ENCODE measurements around the gene KIRREL1. TPM values are rescaled to one million over a fixed set of nuclear protein-coding genes. Genes with fewer than 3 reads are reported as not detected.

The KIRREL1 gene
- total RNA-seq, 2 donors from 2014 or later: 22.8 to 26.5 TPM

DNA sequence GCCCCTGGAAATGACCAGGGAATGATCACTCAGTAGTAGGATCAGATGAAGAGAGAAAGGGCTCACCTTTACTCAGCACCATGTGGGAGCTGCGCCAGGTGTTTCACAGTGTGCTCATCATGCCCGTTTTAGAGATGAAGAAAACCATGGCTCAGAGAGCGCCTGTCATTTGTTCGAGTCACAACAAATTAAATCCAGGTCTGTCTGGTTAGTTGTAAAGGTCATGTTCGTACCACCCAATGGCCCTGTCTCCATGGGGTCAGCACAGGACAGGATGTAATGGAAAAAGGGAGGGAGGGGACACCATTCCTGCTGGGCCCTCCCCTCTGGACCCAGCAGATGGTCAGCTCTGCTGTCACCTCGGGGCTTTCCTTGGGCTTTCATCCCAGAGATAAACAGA is 15.2 kb downstream of the KIRREL1 start:
- peaks cover 75% of the 10 kb centered on the region for H3K4me1 Mint-ChIP-seq
- H3K4me3 Mint-ChIP-seq: no peak overlapping the region
- 75 to 92% methylated on average over 6 of the region's 6 CpGs for WGBS, 2 experiments (ENCODE audit: insufficient coverage in 1 of 2, insufficient read length in 1 of 2)
- Histone ChIP-seq H3K9ac (ENCODE audit: extremely low read depth, low read length, poor library complexity, severe bottlenecking) (no peak overlapping the region), H3K9me3 (ENCODE audit: control insufficient read depth, low read length) (no peaks in the 10 kb centered on the region), H3K4me3 (ENCODE audit: low read length) (no peak overlapping the region), H3K36me3 (ENCODE audit: control insufficient read depth, insufficient read depth, low read length) (no peaks in the 10 kb centered on the region), H3K27ac (ENCODE audit: low read depth, low read length) (peak overlapping the region; percentile 64), H3K27me3 (ENCODE audit: control insufficient read depth, insufficient read depth, low read length, poor library complexity, severe bottlenecking) (no peaks in the 10 kb centered on the region), H3K4me1 (ENCODE audit: control insufficient read depth, insufficient read depth, low read length) (peaks cover 28% of the 10 kb centered on the region)
- H3K27ac Mint-ChIP-seq: peak overlapping the region; percentile 77
- TF ChIP-seq, protein P1, sequence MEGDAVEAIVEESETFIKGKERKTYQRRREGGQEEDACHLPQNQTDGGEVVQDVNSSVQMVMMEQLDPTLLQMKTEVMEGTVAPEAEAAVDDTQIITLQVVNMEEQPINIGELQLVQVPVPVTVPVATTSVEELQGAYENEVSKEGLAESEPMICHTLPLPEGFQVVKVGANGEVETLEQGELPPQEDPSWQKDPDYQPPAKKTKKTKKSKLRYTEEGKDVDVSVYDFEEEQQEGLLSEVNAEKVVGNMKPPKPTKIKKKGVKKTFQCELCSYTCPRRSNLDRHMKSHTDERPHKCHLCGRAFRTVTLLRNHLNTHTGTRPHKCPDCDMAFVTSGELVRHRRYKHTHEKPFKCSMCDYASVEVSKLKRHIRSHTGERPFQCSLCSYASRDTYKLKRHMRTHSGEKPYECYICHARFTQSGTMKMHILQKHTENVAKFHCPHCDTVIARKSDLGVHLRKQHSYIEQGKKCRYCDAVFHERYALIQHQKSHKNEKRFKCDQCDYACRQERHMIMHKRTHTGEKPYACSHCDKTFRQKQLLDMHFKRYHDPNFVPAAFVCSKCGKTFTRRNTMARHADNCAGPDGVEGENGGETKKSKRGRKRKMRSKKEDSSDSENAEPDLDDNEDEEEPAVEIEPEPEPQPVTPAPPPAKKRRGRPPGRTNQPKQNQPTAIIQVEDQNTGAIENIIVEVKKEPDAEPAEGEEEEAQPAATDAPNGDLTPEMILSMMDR (conservative IDR thresholded peaks at IDR 0.05): no peak
- no peaks in the 10 kb centered on the region for H3K9me3 Mint-ChIP-seq
- no peaks in the 10 kb centered on the region for H3K27me3 Mint-ChIP-seq (ENCODE audit: insufficient read depth)
- no peaks in the 10 kb centered on the region for H3K36me3 Mint-ChIP-seq (ENCODE audit: low read depth)
- DNase-seq: no peak

DNA sequence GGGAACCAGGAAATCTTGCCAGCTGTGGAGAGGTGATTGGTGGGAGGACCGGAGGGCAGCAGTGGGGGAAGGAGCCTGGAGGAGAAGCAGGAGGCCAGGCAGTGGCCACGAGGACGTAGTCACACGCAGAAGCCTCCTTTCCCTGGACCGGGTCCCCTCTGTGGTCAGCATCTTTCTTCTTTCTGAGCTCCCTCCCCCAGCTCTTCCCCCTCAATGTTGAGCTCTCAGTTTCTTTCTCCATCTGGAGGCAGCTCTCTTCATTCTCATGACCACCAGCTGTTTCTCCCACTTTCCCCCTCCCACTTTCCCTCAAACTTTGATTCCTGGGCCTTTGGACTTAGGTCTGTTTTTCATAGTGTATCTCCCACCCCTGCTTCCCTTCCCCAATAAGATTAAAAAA is 18.3 kb downstream of the KIRREL1 start:
- Histone ChIP-seq H3K4me1 (ENCODE audit: control insufficient read depth, insufficient read depth, low read length) (peaks cover 28% of the 10 kb centered on the region), H3K27ac (ENCODE audit: low read depth, low read length) (no peak overlapping the region), H3K36me3 (ENCODE audit: control insufficient read depth, insufficient read depth, low read length) (no peaks in the 10 kb centered on the region), H3K27me3 (ENCODE audit: control insufficient read depth, insufficient read depth, low read length, poor library complexity, severe bottlenecking) (no peaks in the 10 kb centered on the region), H3K9ac (ENCODE audit: extremely low read depth, low read length, poor library complexity, severe bottlenecking) (no peak overlapping the region), H3K4me3 (ENCODE audit: low read length) (no peak overlapping the region), H3K9me3 (ENCODE audit: control insufficient read depth, low read length) (no peaks in the 10 kb centered on the region)
- WGBS, 2 experiments (ENCODE audit: insufficient coverage in 1 of 2, insufficient read length in 1 of 2): 89 to 97% methylated on average over 3 to 5 of the region's 5 CpGs
- Mint-ChIP-seq H3K4me1 (peaks cover 82% of the 10 kb centered on the region), H3K4me3 (no peak overlapping the region), H3K36me3 (ENCODE audit: low read depth) (no peaks in the 10 kb centered on the region), H3K27ac (no peak overlapping the region), H3K9me3 (no peaks in the 10 kb centered on the region), H3K27me3 (ENCODE audit: insufficient read depth) (no peaks in the 10 kb centered on the region)
- no peak for DNase-seq
- TF ChIP-seq, protein P1 (conservative IDR thresholded peaks at IDR 0.05): no peak

DNA sequence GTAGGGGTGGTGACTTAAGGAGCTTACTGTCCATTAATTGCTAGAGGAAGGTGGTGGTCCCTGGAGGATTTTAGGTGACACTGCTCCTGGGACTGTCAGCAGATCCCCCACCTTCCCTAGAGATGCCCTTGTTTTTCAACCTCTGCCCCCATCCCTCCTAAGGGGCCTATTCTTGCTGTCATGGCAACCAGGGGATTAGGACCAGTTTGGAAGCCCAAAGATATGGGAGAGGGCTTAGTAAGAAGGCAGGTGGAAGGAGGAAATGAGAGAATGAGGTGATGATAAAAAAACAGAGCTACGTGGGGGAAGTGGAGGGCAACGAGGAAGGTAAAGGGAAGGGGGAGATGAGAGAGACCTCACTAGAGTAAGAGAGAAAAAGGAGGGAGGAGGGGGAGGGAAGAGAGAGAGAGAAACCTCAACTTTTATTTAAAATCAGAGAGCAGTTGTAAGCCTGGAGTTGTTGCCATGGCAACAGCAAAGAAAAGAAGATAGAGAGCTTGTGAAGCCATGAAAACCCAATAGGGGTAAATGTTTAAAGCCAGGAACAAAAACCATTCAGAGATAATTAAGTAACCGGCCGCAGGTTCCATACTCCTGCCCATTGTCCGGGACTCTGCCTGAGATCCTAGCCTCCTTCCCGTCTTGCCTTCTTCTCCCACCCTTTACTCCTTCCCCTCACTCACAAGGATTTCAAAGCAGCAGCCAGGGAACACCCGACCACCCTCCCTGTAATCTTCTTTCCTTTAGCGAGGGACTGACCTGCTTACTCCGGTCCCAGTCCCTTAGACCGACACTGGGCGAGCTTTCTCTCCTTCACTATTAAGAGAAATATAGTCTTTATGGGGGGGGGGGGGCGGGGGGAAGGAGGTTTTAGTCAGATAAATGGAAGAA is 20.6 kb downstream of the KIRREL1 start:
- Mint-ChIP-seq H3K27me3 (ENCODE audit: insufficient read depth) (no peaks in the 10 kb centered on the region), H3K4me1 (peaks cover 79% of the 10 kb centered on the region), H3K4me3 (no peak overlapping the region), H3K36me3 (ENCODE audit: low read depth) (no peaks in the 10 kb centered on the region), H3K27ac (peak overlapping the region; percentile 56), H3K9me3 (no peaks in the 10 kb centered on the region)
- Histone ChIP-seq H3K4me1 (ENCODE audit: control insufficient read depth, insufficient read depth, low read length) (peaks cover 23% of the 10 kb centered on the region), H3K9ac (ENCODE audit: extremely low read depth, low read length, poor library complexity, severe bottlenecking) (no peak overlapping the region), H3K36me3 (ENCODE audit: control insufficient read depth, insufficient read depth, low read length) (no peaks in the 10 kb centered on the region), H3K27ac (ENCODE audit: low read depth, low read length) (peak overlapping the region; percentile 80), H3K9me3 (ENCODE audit: control insufficient read depth, low read length) (no peaks in the 10 kb centered on the region), H3K4me3 (ENCODE audit: low read length) (no peak overlapping the region), H3K27me3 (ENCODE audit: control insufficient read depth, insufficient read depth, low read length, poor library complexity, severe bottlenecking) (no peaks in the 10 kb centered on the region)
- DNase-seq: no peak
- TF ChIP-seq, protein P1 (conservative IDR thresholded peaks at IDR 0.05): no peak
- WGBS, 2 experiments (ENCODE audit: insufficient coverage in 1 of 2, insufficient read length in 1 of 2): 40 to 59% methylated on average over 6 to 11 of the region's 12 CpGs

Data from endodermal cell (in vitro differentiated cells).